ENCODE measurements around the gene ANXA1.

DNA sequence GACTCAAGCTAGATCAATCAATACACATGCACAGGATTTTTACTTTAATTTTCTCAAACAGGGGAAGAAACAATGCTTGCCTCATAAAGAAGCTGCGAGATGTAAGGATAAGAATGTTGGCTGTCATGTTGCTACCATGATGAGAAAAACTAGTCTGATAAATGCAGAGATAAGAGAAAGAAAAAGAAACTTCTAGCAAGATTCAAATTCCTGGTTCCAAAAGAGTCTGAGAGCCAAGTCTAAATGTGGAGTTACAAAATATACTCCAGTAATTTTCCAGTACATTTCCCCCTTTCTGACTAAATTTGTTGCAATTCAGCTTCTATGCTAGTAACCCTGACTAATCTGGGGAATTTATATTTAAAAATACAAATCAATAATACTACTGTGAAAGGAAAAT, 10.4 kb upstream of the ANXA1 start:
- TF ChIP-seq CTCF (IDR thresholded peaks at IDR 0.05; ENCODE audit: low read depth, low read length, missing input control) (no peak), HNF4A (conservative IDR thresholded peaks at IDR 0.05) (no peak), GABPA (IDR thresholded peaks at IDR 0.05 in 1 of 2, conservative IDR thresholded peaks at IDR 0.05 in 1 of 2) (no peak), YY1 (IDR thresholded peaks at IDR 0.05) (no peak), ATF3 (IDR thresholded peaks at IDR 0.05) (no peak), RAD21 (IDR thresholded peaks at IDR 0.05) (no peak), JUND (IDR thresholded peaks at IDR 0.05) (no peak), REST (IDR thresholded peaks at IDR 0.05) (no peak), SP1 (IDR thresholded peaks at IDR 0.05) (no peak), EGR1 (IDR thresholded peaks at IDR 0.05; ENCODE audit: low read depth in 2 of 2) (no peak), TAF1 (conservative IDR thresholded peaks at IDR 0.05) (no peak), ZBTB33 (IDR thresholded peaks at IDR 0.05) (no peak), FOXA2 (IDR thresholded peaks at IDR 0.05) (no peak)
- TF ChIP-seq, protein P1, sequence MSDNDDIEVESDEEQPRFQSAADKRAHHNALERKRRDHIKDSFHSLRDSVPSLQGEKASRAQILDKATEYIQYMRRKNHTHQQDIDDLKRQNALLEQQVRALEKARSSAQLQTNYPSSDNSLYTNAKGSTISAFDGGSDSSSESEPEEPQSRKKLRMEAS (IDR thresholded peaks at IDR 0.05), result no peak

Measured in liver (tissue), 3 donors.